ENCODE measurements around the gene NRSN1.

NRSN1 gene

DNA sequence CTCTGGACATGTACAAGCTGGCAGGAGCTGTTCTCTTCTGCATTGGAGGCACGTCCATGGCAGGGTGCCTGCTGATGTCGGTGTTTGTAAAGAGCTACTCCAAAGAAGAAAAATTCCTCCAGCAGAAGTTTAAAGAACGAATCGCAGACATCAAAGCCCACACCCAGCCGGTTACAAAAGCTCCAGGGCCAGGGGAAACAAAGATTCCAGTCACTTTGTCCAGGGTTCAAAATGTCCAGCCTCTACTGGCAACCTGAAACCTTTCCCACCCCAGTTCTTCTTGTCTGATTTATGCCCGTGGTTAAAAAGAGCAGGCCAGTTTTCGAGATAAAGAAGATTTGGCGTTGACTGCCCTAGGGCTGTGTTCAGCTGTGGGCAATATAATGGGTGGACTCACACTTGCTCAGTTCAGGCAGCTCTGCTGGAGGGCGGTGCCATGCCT lies 19.7 kb downstream of the NRSN1 start:
- TF ChIP-seq, protein P1, sequence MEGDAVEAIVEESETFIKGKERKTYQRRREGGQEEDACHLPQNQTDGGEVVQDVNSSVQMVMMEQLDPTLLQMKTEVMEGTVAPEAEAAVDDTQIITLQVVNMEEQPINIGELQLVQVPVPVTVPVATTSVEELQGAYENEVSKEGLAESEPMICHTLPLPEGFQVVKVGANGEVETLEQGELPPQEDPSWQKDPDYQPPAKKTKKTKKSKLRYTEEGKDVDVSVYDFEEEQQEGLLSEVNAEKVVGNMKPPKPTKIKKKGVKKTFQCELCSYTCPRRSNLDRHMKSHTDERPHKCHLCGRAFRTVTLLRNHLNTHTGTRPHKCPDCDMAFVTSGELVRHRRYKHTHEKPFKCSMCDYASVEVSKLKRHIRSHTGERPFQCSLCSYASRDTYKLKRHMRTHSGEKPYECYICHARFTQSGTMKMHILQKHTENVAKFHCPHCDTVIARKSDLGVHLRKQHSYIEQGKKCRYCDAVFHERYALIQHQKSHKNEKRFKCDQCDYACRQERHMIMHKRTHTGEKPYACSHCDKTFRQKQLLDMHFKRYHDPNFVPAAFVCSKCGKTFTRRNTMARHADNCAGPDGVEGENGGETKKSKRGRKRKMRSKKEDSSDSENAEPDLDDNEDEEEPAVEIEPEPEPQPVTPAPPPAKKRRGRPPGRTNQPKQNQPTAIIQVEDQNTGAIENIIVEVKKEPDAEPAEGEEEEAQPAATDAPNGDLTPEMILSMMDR (conservative IDR thresholded peaks at IDR 0.05; ENCODE audit: low read depth): no peak
- DNase-seq (ENCODE audit: low spot score): no peak
- CTCF ChIA-PET: no interaction called here
- H3K27ac ChIP-seq: no peak overlapping the region
- POLR2A ChIA-PET (ENCODE audit: low non-redundant PET): no interaction called here

DNA sequence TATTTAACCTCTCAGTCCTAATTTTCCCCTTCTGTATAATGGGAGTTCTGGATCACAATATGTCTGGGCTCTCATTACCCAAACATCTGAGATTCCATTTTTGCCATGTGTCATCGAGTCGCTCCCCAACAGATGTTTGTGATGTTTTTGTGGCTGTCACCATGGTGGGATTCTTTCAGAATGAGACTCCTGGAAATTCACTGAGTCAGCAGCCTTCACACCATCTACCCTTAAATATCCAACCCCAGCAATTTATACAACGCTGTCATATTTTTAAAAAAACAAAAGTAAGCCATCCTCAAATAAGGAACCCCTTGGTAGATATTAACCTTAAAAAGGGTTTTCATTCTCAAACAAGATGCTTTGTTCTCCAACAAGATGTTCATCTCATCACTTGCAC lies 20.9 kb downstream of the NRSN1 start:
- TF ChIP-seq, protein P1 (conservative IDR thresholded peaks at IDR 0.05; ENCODE audit: low read depth): no peak
- H3K27ac ChIP-seq: no peak overlapping the region
- ChIA-PET POLR2A (ENCODE audit: low non-redundant PET) (no interaction called here), CTCF (no interaction called here)
- no peak for DNase-seq (ENCODE audit: low spot score)

DNA sequence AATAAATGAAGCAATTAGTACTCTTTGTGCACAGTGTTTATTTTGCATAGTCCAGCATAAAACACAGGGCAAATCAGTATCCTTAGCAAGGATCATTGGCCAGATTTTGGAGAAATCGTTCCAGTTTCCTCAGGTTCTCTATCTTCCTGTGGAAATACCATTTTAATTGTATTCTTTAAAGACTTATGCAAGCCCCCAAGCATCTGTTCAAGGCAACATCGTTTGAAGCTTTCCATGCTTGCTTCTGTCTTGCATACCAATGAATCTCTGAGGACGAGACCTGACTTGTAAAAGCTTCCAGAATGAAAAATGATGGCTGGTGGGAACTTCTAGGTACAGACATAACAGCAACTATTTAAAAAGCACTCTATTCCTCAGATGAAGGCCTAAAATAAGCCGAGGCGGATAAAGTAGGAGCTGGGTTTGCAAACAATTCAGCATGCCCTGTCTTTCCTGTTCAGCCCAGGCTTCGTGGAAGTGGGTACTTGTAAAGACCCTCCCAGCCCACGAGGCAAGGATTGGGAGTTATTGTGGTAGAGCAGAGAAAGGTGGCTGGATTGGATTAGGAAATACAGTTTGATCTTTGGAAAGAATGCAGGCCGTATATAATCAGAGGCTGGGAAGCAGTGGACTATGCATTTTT lies 21.6 kb downstream of the NRSN1 start:
- TF ChIP-seq, protein P1 (conservative IDR thresholded peaks at IDR 0.05; ENCODE audit: low read depth): no peak
- CTCF ChIA-PET: interaction anchor here (0.6 kb wide), 1 partner anchor 633 kb away, joined by 3 read pairs; no protein-coding TSS in a partner anchor
- H3K27ac ChIP-seq: no peak overlapping the region
- POLR2A ChIA-PET (ENCODE audit: low non-redundant PET): no interaction called here
- no peak for DNase-seq (ENCODE audit: low spot score)

DNA sequence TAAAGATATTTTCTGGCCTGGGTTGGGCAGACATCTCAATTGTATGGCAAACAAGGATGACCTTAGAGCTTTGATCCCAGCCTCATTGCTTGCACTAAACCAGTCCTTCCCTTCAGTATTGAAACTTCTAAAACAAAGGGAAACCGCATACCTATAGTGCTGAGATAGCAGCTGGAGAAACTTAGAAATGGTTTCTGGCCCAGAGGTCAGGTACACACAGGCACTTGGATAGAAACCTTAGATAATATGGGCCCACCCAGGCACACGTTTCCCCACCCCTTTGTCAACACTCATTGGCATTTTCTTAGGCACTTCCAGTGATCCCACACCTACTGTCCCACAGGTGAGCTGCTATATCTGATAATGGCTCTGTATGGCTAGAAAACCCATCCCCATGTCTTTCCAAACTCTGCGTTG lies 22.1 kb downstream of the NRSN1 start:
- POLR2A ChIA-PET (ENCODE audit: low non-redundant PET): no interaction called here
- TF ChIP-seq, protein P1 (conservative IDR thresholded peaks at IDR 0.05; ENCODE audit: low read depth): no peak
- H3K27ac ChIP-seq: no peak overlapping the region
- CTCF ChIA-PET: no interaction called here
- no peak for DNase-seq (ENCODE audit: low spot score)

DNA sequence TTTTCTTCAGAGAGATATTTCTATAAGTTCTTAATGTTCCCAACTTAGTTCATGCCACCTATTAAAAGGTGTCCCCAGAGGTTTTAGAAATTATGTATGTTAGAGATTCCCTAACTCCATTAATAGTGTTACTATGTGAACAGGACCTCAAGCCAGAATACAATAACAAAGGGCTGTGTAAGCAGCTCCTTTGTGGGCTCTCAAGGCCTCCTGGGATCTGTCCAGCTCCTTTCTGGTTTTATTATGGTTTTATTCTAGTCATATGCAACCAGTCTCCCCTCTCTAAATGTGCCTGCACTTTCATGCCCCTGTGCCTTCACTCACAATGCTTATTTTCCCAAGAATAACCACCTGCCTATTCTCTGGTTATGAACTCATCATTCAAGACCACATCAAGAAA lies 22.7 kb downstream of the NRSN1 start:
- ChIA-PET CTCF (no interaction called here), POLR2A (ENCODE audit: low non-redundant PET) (no interaction called here)
- DNase-seq (ENCODE audit: low spot score): no peak
- no peak overlapping the region for H3K27ac ChIP-seq
- TF ChIP-seq, protein P1 (conservative IDR thresholded peaks at IDR 0.05; ENCODE audit: low read depth): no peak

DNA sequence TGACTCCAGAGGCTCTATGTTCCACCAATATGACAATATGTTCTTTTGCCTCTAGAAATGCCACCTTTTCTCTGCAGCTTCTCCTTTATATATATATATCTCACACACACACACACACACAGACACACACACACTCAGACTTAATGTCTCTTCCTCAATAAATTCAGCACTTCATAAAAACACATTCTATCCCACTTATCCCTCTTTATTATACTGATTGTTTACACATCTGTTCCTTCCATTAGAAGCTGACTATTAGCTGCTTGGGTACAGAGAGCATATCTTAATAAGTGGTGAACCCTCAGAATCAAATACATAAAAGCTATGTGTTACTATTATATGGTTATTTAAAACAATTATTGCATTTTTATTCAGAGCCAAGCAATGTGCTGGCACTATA lies 23.3 kb downstream of the NRSN1 start:
- TF ChIP-seq, protein P1 (conservative IDR thresholded peaks at IDR 0.05; ENCODE audit: low read depth): no peak
- CTCF ChIA-PET: no interaction called here
- POLR2A ChIA-PET (ENCODE audit: low non-redundant PET): no interaction called here
- H3K27ac ChIP-seq: no peak overlapping the region
- DNase-seq (ENCODE audit: low spot score): no peak

All from RWPE1 (cell line).